Neuronal stem cell (in vitro differentiated cells): Measurements from ENCODE around the gene SLC2A4RG.
A peak's percentile ranks its signal among the peaks of the same experiment; 100 is the strongest.

Experiments used
- DNase-seq: peaks from one replicate; pipeline ENCODE4 v3.0.0-alpha.2; 2013; ENCODE audit warnings: low spot score
- H2AFZ ChIP-seq: one replicate; pipeline ENCODE4 v1.6.1; 2013; ENCODE audit warnings: mild to moderate bottlenecking, low read length, inconsistent platforms
- H2AK5ac ChIP-seq: 2 replicates; pipeline ENCODE4 v1.6.1; 2013; ENCODE audit warnings: low read depth, mild to moderate bottlenecking, inconsistent platforms, low read length, moderate library complexity, mixed read lengths
- H2BK120ac ChIP-seq: 2 replicates; pipeline ENCODE4 v1.6.1; 2013; ENCODE audit warnings: low read depth, mild to moderate bottlenecking, inconsistent platforms, low read length, moderate library complexity, mixed read lengths
- H2BK12ac ChIP-seq: one replicate; pipeline ENCODE4 v1.6.1; 2013; ENCODE audit warnings: low read length, inconsistent platforms
- H2BK15ac ChIP-seq: 2 replicates; pipeline ENCODE4 v1.6.1; 2013; ENCODE audit warnings: mild to moderate bottlenecking, low read length, inconsistent platforms, mixed read lengths
- H2BK5ac ChIP-seq: one replicate; pipeline ENCODE4 v1.6.1; 2013; ENCODE audit warnings: inconsistent platforms, mild to moderate bottlenecking, low read length, moderate library complexity
- H3K14ac ChIP-seq: one replicate; pipeline ENCODE4 v1.6.1; 2013; ENCODE audit warnings: low read length, inconsistent platforms
- H3K18ac ChIP-seq: 2 replicates; pipeline ENCODE4 v1.6.1; 2013; ENCODE audit warnings: low read length, inconsistent platforms
- H3K23ac ChIP-seq: 2 replicates; pipeline ENCODE4 v1.6.1; 2013; ENCODE audit warnings: low read depth, mild to moderate bottlenecking, mixed read lengths, low read length, inconsistent platforms; ENCODE audit not compliant: poor library complexity
- H3K27ac ChIP-seq: replicated peaks from 3 replicates; pipeline ENCODE4 v1.5.1; 2013; ENCODE audit warnings: low read length, inconsistent platforms
- H3K27me3 ChIP-seq, 3 experiments: 2 replicates each; pipeline ENCODE4 v1.6.1; 2013; ENCODE audit warnings: low read length in 3 of 3, mild to moderate bottlenecking in 2 of 3, inconsistent platforms in 1 of 3, low read depth in 1 of 3, mixed read lengths in 1 of 3, moderate library complexity in 1 of 3; ENCODE audit not compliant: control insufficient read depth in 3 of 3, insufficient read depth in 3 of 3
- H3K36me3 ChIP-seq, 2 donors: replicated peaks in 1 of 2; 2 replicates each; pipeline ENCODE4 v1.6.1; 2013; ENCODE audit warnings: low read length in 2 of 2; ENCODE audit not compliant: control insufficient read depth in 2 of 2, insufficient read depth in 2 of 2
- H3K4ac ChIP-seq: 2 replicates; pipeline ENCODE4 v1.6.1; 2013; ENCODE audit warnings: inconsistent platforms, mild to moderate bottlenecking, low read length, moderate library complexity
- H3K4me1 ChIP-seq, 2 donors: 1 replicate in 1 of 2; 2 replicates in 1 of 2; pipeline ENCODE4 v1.6.1; 2013; ENCODE audit warnings: low read length in 2 of 2, low read depth in 1 of 2; ENCODE audit not compliant: control insufficient read depth in 2 of 2, insufficient read depth in 1 of 2
- H3K4me2 ChIP-seq: one replicate; pipeline ENCODE4 v1.6.1; 2013; ENCODE audit warnings: mild to moderate bottlenecking, low read length, inconsistent platforms; ENCODE audit not compliant: insufficient read depth, poor library complexity, severe bottlenecking
- H3K4me3 ChIP-seq, 2 donors: 2 replicates each; pipeline ENCODE4 v1.5.1; 2013; ENCODE audit warnings: low read length in 2 of 2, mild to moderate bottlenecking in 2 of 2, inconsistent platforms in 1 of 2, moderate library complexity in 1 of 2
- H3K79me1 ChIP-seq: one replicate; pipeline ENCODE4 v1.6.1; 2013; ENCODE audit warnings: low read depth, mild to moderate bottlenecking, inconsistent platforms, low read length, moderate library complexity
- H3K9ac ChIP-seq: one replicate; pipeline ENCODE4 v1.6.1; 2013; ENCODE audit warnings: mild to moderate bottlenecking, low read depth, low read length, inconsistent platforms; ENCODE audit not compliant: poor library complexity
- H3K9me3 ChIP-seq, 2 donors: replicated peaks in 1 of 2; 2 replicates each; pipeline versions ENCODE3 to v1.6.1; 2013; ENCODE audit warnings: low read length in 2 of 2, mild to moderate bottlenecking in 2 of 2, inconsistent platforms in 1 of 2, low read depth in 1 of 2, mixed read lengths in 1 of 2, moderate library complexity in 1 of 2; ENCODE audit not compliant: control insufficient read depth in 2 of 2, insufficient read depth in 1 of 2
- H4K8ac ChIP-seq: one replicate; pipeline ENCODE4 v1.6.1; 2013; ENCODE audit warnings: low read depth, mild to moderate bottlenecking, inconsistent platforms, low read length, moderate library complexity
- H4K91ac ChIP-seq: one replicate; pipeline ENCODE4 v1.6.1; 2013; ENCODE audit warnings: low read length, low read depth, mild to moderate bottlenecking, inconsistent platforms; ENCODE audit not compliant: poor library complexity
- WGBS, 2 donors: extraction: QIAGEN DNeasy Blood & Tissue Kit; methylation state at CpG; one replicate each; pipeline ENCODE4 v1.1.7; 2013; ENCODE audit warnings: missing lambda C conversion rate in 2 of 2, mixed read lengths in 1 of 2; ENCODE audit not compliant: insufficient read length in 2 of 2, insufficient replicate concordance in 1 of 2; ENCODE audit errors: extremely low coverage in 2 of 2; 5-methylcytosine and 5-hydroxymethylcytosine counted together

Gene SLC2A4RG

GRCh38 chr20:63709149-63709527, 30.4 kb upstream of the SLC2A4RG start:
- H3K23ac ChIP-seq: peak overlapping the region; percentile 99
- H3K4me1 ChIP-seq: peaks cover 12 to 13% of the 10 kb centered on the region in 2 donors
- peaks cover 35 to 77% of the 10 kb centered on the region in 2 donors for H3K36me3 ChIP-seq
- H2AFZ ChIP-seq: no peak overlapping the region
- H2BK15ac ChIP-seq: no peak overlapping the region
- H3K4me3 ChIP-seq: peak overlapping the region in 1 of 2 donors; percentile 91
- H3K9me3 ChIP-seq: peaks cover 0 to 22% of the 10 kb centered on the region in 2 donors
- H3K79me1 ChIP-seq: peaks cover 30% of the 10 kb centered on the region
- H2BK120ac ChIP-seq: no peak overlapping the region
- no peak overlapping the region for H2AK5ac ChIP-seq
- no peak overlapping the region for H4K8ac ChIP-seq
- no peak overlapping the region for H2BK5ac ChIP-seq
- no peak overlapping the region for H3K9ac ChIP-seq
- DNase-seq: no peak
- H3K27me3 ChIP-seq: no peaks in the 10 kb centered on the region
- H3K4me2 ChIP-seq: no peak overlapping the region
- H3K18ac ChIP-seq: no peak overlapping the region
- no peak overlapping the region for H4K91ac ChIP-seq
- no peak overlapping the region for H3K4ac ChIP-seq
- H3K14ac ChIP-seq: no peak overlapping the region
- no CpG with 5 or more reads among the region's 17 CpGs for WGBS, 2 donors
- no peak overlapping the region for H2BK12ac ChIP-seq
- H3K27ac ChIP-seq: no peak overlapping the region

- no peak overlapping the region for H2BK120ac ChIP-seq
- no peak overlapping the region for H3K4me2 ChIP-seq
- H4K91ac ChIP-seq: no peak overlapping the region
- no peak overlapping the region for H2BK12ac ChIP-seq
- H3K9me3 ChIP-seq: peaks cover 2 to 36% of the 10 kb centered on the region in 2 donors
- WGBS, 2 donors: no CpG with 5 or more reads among the region's 12 CpGs
- H3K79me1 ChIP-seq: peaks cover 25% of the 10 kb centered on the region
- no peak overlapping the region for H3K4ac ChIP-seq
- no peak overlapping the region for H2BK15ac ChIP-seq
- H3K18ac ChIP-seq: no peak overlapping the region
- H3K27me3 ChIP-seq: no peaks in the 10 kb centered on the region
- H2AFZ ChIP-seq: no peak overlapping the region
- no peak overlapping the region for H3K9ac ChIP-seq
- no peak overlapping the region for H3K23ac ChIP-seq
- H2BK5ac ChIP-seq: no peak overlapping the region
- H2AK5ac ChIP-seq: no peak overlapping the region
- peaks cover 12 to 13% of the 10 kb centered on the region in 2 donors for H3K4me1 ChIP-seq
- no peak for DNase-seq
- no peak overlapping the region for H3K27ac ChIP-seq
- H3K36me3 ChIP-seq: peaks cover 15 to 73% of the 10 kb centered on the region in 2 donors
- no peak overlapping the region for H3K4me3 ChIP-seq
- no peak overlapping the region for H4K8ac ChIP-seq
- H3K14ac ChIP-seq: no peak overlapping the region
Observed at GRCh38 chr20:63711085-63711645, 28.4 kb upstream of the SLC2A4RG start.

DNA sequence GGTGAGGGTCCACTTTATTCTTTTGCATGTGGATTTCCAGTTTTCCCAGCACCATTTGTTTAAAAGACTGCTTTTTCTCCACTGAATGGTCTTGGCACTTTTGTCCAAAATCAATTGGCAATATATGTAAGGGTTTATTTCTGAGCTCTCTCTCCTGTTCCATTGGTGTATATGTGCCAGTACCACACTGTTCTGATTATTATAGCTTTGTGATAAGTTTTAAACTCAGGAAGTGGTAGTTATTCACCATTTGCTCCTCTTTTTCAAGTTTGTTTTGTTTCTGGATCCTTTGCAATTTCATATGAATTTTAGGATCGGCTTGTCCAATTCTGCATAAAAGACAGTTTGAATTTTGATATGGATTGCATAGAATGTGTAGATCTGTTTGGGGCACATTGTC, 27.4 kb upstream of the SLC2A4RG start:
- Histone ChIP-seq H3K36me3 (peaks cover 10 to 74% of the 10 kb centered on the region in 2 donors), H2BK5ac (no peak overlapping the region), H3K9ac (no peak overlapping the region), H3K9me3 (peaks cover 2 to 43% of the 10 kb centered on the region in 2 donors), H3K4me3 (no peak overlapping the region), H3K27me3 (no peaks in the 10 kb centered on the region), H2BK120ac (no peak overlapping the region), H4K91ac (no peak overlapping the region), H3K14ac (no peak overlapping the region), H2AK5ac (no peak overlapping the region), H3K18ac (no peak overlapping the region), H2BK12ac (no peak overlapping the region), H3K23ac (no peak overlapping the region), H3K4me1 (peaks cover 6 to 8% of the 10 kb centered on the region in 2 donors), H2AFZ (no peak overlapping the region), H3K4ac (no peak overlapping the region), H3K27ac (no peak overlapping the region), H3K79me1 (peaks cover 18% of the 10 kb centered on the region), H3K4me2 (no peak overlapping the region), H2BK15ac (no peak overlapping the region), H4K8ac (no peak overlapping the region)
- DNase-seq: no peak
- WGBS, 2 donors: no CpG with 5 or more reads among the region's 1 CpG

- no peak overlapping the region for H2BK15ac ChIP-seq
- H4K91ac ChIP-seq: no peak overlapping the region
- no peak overlapping the region for H4K8ac ChIP-seq
- H3K27ac ChIP-seq: no peak overlapping the region
- H3K4ac ChIP-seq: no peak overlapping the region
- no peak overlapping the region for H3K4me3 ChIP-seq
- no peak overlapping the region for H3K9ac ChIP-seq
- H2BK120ac ChIP-seq: no peak overlapping the region
- peaks cover 3% of the 10 kb centered on the region for H3K79me1 ChIP-seq
- H3K27me3 ChIP-seq: no peaks in the 10 kb centered on the region
- no peaks in the 10 kb centered on the region for H3K4me1 ChIP-seq
- H3K18ac ChIP-seq: no peak overlapping the region
- no peak overlapping the region for H3K23ac ChIP-seq
- no peak overlapping the region for H2AK5ac ChIP-seq
- WGBS, 2 donors: no CpG with 5 or more reads among the region's 5 CpGs
- no peak for DNase-seq
- H3K14ac ChIP-seq: no peak overlapping the region
- H3K36me3 ChIP-seq: peaks cover 10 to 83% of the 10 kb centered on the region in 2 donors
- no peak overlapping the region for H2AFZ ChIP-seq
- peaks cover 2 to 59% of the 10 kb centered on the region in 2 donors for H3K9me3 ChIP-seq
- no peak overlapping the region for H2BK12ac ChIP-seq
- H3K4me2 ChIP-seq: no peak overlapping the region
- H2BK5ac ChIP-seq: no peak overlapping the region
Observed at GRCh38 chr20:63714858-63715257, 24.7 kb upstream of the SLC2A4RG start.
